Activated CD4-positive, alpha-beta T cell treated with anti-CD3 and anti-CD28 coated beads, Interleukin-2, Interleukin-6, amounts not matched to agents 100 ng/mL and 50 ng/mL, durations not matched to agents 16 hours and 8 hours (primary cell): ENCODE measurements around the gene FCHO1.
A peak's percentile ranks its signal among the peaks of the same experiment; 100 is the strongest.
"Not testable (repeated sequence)": the region's sequence is repeated elsewhere in the genome, so short reads cannot be mapped to it uniquely, and the experiment has no call there.

ENCODE experiments used
- DNase-seq: peaks from one replicate; pipeline ENCODE4 v3.0.0-alpha.2; 2020

Gene FCHO1

GRCh38 chr19:17765069-17765618, 13.9 kb downstream of the FCHO1 start:
- no peak for DNase-seq

GRCh38 chr19:17766543-17767131, 15.4 kb downstream of the FCHO1 start:
- no peak for DNase-seq

- DNase-seq: no peak
Measured at GRCh38 chr19:17767559-17767958, 16.3 kb downstream of the FCHO1 start.

GRCh38 chr19:17770613-17771012, 19.3 kb downstream of the FCHO1 start:
- DNase-seq: no peak

GRCh38 chr19:17772172-17772571, 20.9 kb downstream of the FCHO1 start:
- DNase-seq: peak; percentile 33

- peak; percentile 47 for DNase-seq
Measured at GRCh38 chr19:17775245-17775927, 24.1 kb downstream of the FCHO1 start.

- DNase-seq: no peak
Measured at GRCh38 chr19:17775991-17776803, 24.9 kb downstream of the FCHO1 start.

GRCh38 chr19:17777840-17778239, 26.6 kb downstream of the FCHO1 start:
- DNase-seq: not testable (repeated sequence)

- peak; percentile 71 for DNase-seq
Measured at GRCh38 chr19:17778251-17778967, 27.1 kb downstream of the FCHO1 start.

GRCh38 chr19:17778968-17779929, 28.0 kb downstream of the FCHO1 start:
- no peak for DNase-seq

GRCh38 chr19:17780781-17781180, 29.5 kb downstream of the FCHO1 start:
- DNase-seq: no peak

GRCh38 chr19:17783721-17784120, 32.4 kb downstream of the FCHO1 start:
- not testable (repeated sequence) for DNase-seq

GRCh38 chr19:17784201-17785008, 33.1 kb downstream of the FCHO1 start:
- DNase-seq: peak; percentile 82

GRCh38 chr19:17787274-17787913, 36.1 kb downstream of the FCHO1 start:
- no peak for DNase-seq

- no peak for DNase-seq
Measured at GRCh38 chr19:17788632-17789031, 37.4 kb downstream of the FCHO1 start.

- DNase-seq: no peak
Measured at GRCh38 chr19:17790059-17790780, 38.9 kb downstream of the FCHO1 start.

- DNase-seq: no peak
Measured at GRCh38 chr19:17794412-17794730, 43.1 kb downstream of the FCHO1 start.

GRCh38 chr19:17794731-17795494, 43.6 kb downstream of the FCHO1 start, which contains the start of gene B3GNT3:
Gene B3GNT3, plus strand, starts transcription at chr19:17795138. Its CDS starts 12,670 bp downstream, at chr19:17807808.
- no peak for DNase-seq

- no peak for DNase-seq
Measured at GRCh38 chr19:17795495-17795856, 44.2 kb downstream of the FCHO1 start.
